AG04449 (cell line): Measurements from ENCODE around the gene ZNF32.

Experiments used
- CTCF ChIA-PET: fragments of 350-600 bp; formaldehyde crosslinking; extraction: SDS; loops from one replicate; lab custom pipeline; 2021; ENCODE audit warnings: antibody characterized with exemption; lab: Yijun Ruan, JAX
- POLR2A ChIA-PET: fragments of 400-600, 350-600 bp; formaldehyde crosslinking; extraction: SDS; loops from one replicate; lab custom pipeline; 2020; ENCODE audit warnings: antibody characterized with exemption, inconsistent platforms; lab: Yijun Ruan, JAX
- DNase-seq: peaks from one replicate; pipeline ENCODE4 v3.0.0-alpha.2; 2010; ENCODE audit warnings: low read depth, low spot score
- H3K4me3 ChIP-seq: 2 replicates; pipeline ENCODE4 v1.5.1; 2011; ENCODE audit warnings: low read depth, mild to moderate bottlenecking, control low read depth, low read length
- TF ChIP-seq, protein P1 (sequence below): IDR thresholded peaks from one replicate; pipeline ENCODE4 v1.5.1; 2011; ENCODE audit warnings: mild to moderate bottlenecking, moderate library complexity, low read length, control low read depth, inconsistent platforms; ENCODE audit not compliant: insufficient read depth; ENCODE audit errors: missing control alignments

The ZNF32 gene

GRCh38 chr10:43622038-43622437, 26.6 kb downstream of the ZNF32 start:
- TF ChIP-seq, protein P1, sequence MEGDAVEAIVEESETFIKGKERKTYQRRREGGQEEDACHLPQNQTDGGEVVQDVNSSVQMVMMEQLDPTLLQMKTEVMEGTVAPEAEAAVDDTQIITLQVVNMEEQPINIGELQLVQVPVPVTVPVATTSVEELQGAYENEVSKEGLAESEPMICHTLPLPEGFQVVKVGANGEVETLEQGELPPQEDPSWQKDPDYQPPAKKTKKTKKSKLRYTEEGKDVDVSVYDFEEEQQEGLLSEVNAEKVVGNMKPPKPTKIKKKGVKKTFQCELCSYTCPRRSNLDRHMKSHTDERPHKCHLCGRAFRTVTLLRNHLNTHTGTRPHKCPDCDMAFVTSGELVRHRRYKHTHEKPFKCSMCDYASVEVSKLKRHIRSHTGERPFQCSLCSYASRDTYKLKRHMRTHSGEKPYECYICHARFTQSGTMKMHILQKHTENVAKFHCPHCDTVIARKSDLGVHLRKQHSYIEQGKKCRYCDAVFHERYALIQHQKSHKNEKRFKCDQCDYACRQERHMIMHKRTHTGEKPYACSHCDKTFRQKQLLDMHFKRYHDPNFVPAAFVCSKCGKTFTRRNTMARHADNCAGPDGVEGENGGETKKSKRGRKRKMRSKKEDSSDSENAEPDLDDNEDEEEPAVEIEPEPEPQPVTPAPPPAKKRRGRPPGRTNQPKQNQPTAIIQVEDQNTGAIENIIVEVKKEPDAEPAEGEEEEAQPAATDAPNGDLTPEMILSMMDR: no peak
- POLR2A ChIA-PET: no interaction called here
- H3K4me3 ChIP-seq: no peak overlapping the region
- CTCF ChIA-PET: interaction anchor here (1.3 kb wide), 1 partner anchor 765 kb away, joined by 3 read pairs; no protein-coding TSS in a partner anchor
- no peak for DNase-seq

GRCh38 chr10:43619368-43619767, 29.3 kb downstream of the ZNF32 start:
- ChIA-PET CTCF (no interaction called here), POLR2A (no interaction called here)
- DNase-seq: no peak

DNA sequence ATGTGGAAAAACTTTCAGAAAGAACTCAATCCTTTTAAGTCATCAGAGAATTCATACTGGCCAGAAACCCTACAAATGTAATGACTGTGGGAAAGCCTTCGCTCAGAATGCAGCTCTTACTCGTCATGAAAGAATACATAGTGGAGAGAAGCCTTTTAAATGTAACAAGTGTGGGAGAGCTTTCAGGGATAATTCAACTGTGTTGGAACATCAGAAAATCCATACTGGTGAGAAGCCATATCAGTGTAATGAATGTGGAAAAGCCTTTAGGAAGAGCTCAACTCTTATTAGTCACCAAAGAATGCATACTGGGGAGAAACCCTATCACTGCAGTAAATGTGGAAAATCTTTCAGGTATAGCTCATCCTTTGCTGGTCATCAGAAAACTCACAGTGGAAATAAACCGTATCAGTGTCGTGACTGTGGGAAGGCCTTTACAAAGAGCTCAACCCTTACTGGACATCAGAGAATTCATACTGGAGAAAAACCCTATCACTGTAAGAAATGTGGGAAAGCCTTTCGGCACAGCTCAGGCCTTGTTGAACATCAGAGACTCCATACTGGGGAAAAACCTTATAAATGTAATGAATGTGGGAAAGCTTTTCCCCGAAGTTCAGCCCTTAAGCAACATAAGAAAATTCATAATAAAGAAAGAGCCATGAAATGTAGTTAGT, 31.8 kb downstream of the ZNF32 start:
- ChIA-PET POLR2A (no interaction called here), CTCF (no interaction called here)
- H3K4me3 ChIP-seq: no peak overlapping the region
- DNase-seq: no peak
- TF ChIP-seq, protein P1: no peak

More at GRCh38 chr10:43619368-43619767, 29.3 kb downstream of the ZNF32 start:
- H3K4me3 ChIP-seq: no peak overlapping the region
- TF ChIP-seq, protein P1: no peak

- DNase-seq: no peak
- ChIA-PET CTCF (no interaction called here), POLR2A (no interaction called here)
Observed at GRCh38 chr10:43610636-43611035, 38.0 kb downstream of the ZNF32 start.

DNA sequence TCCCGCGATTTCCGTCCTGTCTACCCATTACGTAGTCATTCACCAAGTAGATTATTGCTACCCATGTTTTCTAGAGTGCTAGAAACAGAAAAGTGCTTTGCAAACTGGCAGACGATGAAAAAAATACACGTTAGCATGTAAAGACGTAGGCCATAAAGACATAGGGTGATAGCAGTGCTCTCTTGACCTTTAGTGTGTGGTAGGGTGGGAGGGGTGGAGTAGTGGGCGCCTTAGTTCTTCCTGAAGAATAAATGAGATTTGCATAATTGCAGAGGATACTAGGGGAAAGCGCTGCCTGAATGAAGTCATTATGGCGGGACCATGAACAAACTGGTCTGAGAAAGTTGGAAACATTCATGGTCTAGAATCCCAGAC, 41.5 kb downstream of the ZNF32 start:
- ChIA-PET POLR2A (interaction anchor here (0.9 kb wide), 1 partner anchor 9 kb away, joined by 3 read pairs; no protein-coding TSS in a partner anchor), CTCF (no interaction called here)
- no peak for DNase-seq
- peak overlapping the region; percentile 79 for H3K4me3 ChIP-seq
- TF ChIP-seq, protein P1: no peak

More at GRCh38 chr10:43610636-43611035, 38.0 kb downstream of the ZNF32 start:
- TF ChIP-seq, protein P1: no peak
- no peak overlapping the region for H3K4me3 ChIP-seq

- peak within 1 kb of the TSS; percentile 79 for H3K4me3 ChIP-seq
- TF ChIP-seq, protein P1: no peak
- DNase-seq: no peak
- ChIA-PET POLR2A (interaction anchor here (0.9 kb wide), 1 partner anchor 8 kb away, joined by 3 read pairs; no protein-coding TSS in a partner anchor), CTCF (no interaction called here)
Observed at GRCh38 chr10:43606323-43607198, 42.1 kb downstream of the ZNF32 start, which contains the start of gene ZNF485. TSS of gene ZNF485 (plus strand) at chr10:43606438. CDS start at chr10:43607051, 613 bp downstream.
